Vagina (tissue), 2 donors: ENCODE results near the gene MGLL.

Source experiments
- POLR2A ChIP-seq, 2 donors: fragments of 450-650 bp; IDR thresholded peaks; one replicate each; pipeline ENCODE4 v1.6.1; 2017; ENCODE audit warnings: antibody characterized with exemption in 2 of 2, mild to moderate bottlenecking in 2 of 2, moderate library complexity in 2 of 2
- POLR2AphosphoS5 ChIP-seq, 2 donors: sonication (generic); formaldehyde crosslinking; IDR thresholded peaks; one replicate each; pipeline ENCODE4 v1.9.0; 2017; ENCODE audit warnings: antibody characterized with exemption in 2 of 2, mild to moderate bottlenecking in 2 of 2, low read depth in 1 of 2; ENCODE audit not compliant: insufficient read depth in 1 of 2
- TF ChIP-seq, protein P1 (sequence below), 3 experiments: fragments of 450-650 bp in 2 of 3; fragments of 200-600 bp in 1 of 3; sonication (generic) in 1 of 3; IDR thresholded peaks; one replicate each; pipeline ENCODE4 v1.5.1; 2017 to 2019; ENCODE audit warnings: antibody characterized with exemption in 3 of 3, mild to moderate bottlenecking in 2 of 3, moderate library complexity in 2 of 3

- TF ChIP-seq POLR2A (IDR thresholded peaks at IDR 0.05) (no peak), POLR2AphosphoS5 (IDR thresholded peaks at IDR 0.05; ENCODE audit: insufficient read depth in 1 of 2, low read depth in 1 of 2) (no peak)
- TF ChIP-seq, protein P1, sequence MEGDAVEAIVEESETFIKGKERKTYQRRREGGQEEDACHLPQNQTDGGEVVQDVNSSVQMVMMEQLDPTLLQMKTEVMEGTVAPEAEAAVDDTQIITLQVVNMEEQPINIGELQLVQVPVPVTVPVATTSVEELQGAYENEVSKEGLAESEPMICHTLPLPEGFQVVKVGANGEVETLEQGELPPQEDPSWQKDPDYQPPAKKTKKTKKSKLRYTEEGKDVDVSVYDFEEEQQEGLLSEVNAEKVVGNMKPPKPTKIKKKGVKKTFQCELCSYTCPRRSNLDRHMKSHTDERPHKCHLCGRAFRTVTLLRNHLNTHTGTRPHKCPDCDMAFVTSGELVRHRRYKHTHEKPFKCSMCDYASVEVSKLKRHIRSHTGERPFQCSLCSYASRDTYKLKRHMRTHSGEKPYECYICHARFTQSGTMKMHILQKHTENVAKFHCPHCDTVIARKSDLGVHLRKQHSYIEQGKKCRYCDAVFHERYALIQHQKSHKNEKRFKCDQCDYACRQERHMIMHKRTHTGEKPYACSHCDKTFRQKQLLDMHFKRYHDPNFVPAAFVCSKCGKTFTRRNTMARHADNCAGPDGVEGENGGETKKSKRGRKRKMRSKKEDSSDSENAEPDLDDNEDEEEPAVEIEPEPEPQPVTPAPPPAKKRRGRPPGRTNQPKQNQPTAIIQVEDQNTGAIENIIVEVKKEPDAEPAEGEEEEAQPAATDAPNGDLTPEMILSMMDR (IDR thresholded peaks at IDR 0.05): no peak
Measured at GRCh38 chr3:127718916-127719290, 103.4 kb downstream of the MGLL start.
